Right atrium auricular region (tissue), 2 donors: Measurements from ENCODE around the gene PI16. TPM values are rescaled to one million over a fixed set of nuclear protein-coding genes. Genes with fewer than 3 reads are reported as not detected.

Source experiments
- DNase-seq: peaks from one replicate; pipeline ENCODE4 v3.0.0-alpha.2; 2019; ENCODE audit warnings: low spot score
- H3K27ac ChIP-seq, 2 donors: fragments of 200-600 bp; sonication (generic); 1 replicate in 1 of 2; 2 replicates in 1 of 2; pipeline ENCODE4 v1.5.1; 2016 to 2019
- H3K27me3 ChIP-seq, 2 donors: fragments of 200-600 bp; sonication (generic); one replicate each; pipeline versions ENCODE4 v1.5.1 to v1.6.0; 2017 to 2019
- H3K36me3 ChIP-seq: fragments of 200-600 bp; sonication (generic); one replicate; pipeline ENCODE4 v1.5.1; 2016
- H3K4me1 ChIP-seq, 2 donors: fragments of 200-600 bp; sonication (generic); one replicate each; pipeline versions ENCODE4 v1.5.1 to v1.6.0; 2017 to 2019
- H3K4me3 ChIP-seq, 2 donors: fragments of 200-600 bp; sonication (generic); 1 replicate in 1 of 2; 2 replicates in 1 of 2; pipeline ENCODE4 v1.5.1; 2017 to 2019; ENCODE audit warnings: mild to moderate bottlenecking in 1 of 2, moderate library complexity in 1 of 2
- H3K9me3 ChIP-seq, 2 donors: fragments of 200-600 bp; sonication (generic); one replicate each; pipeline ENCODE4 v1.5.1; 2019
- total RNA-seq, 2 donors: library from RNA; depleted of rRNA; stranded (reverse); fragments of >200 nt; gene quantifications; one replicate each; pipeline ENCODE4 v1.1.0, GENCODE V29; 2016
- TF ChIP-seq, protein P1 (sequence below), 2 donors: fragments of 200-600 bp; sonication (generic); IDR thresholded peaks; one replicate each; pipeline ENCODE4 v1.5.1; 2019; ENCODE audit warnings: antibody characterized with exemption in 2 of 2

PI16 gene
- total RNA-seq, 2 donors from 2014 or later = 14.2 to 48.5 TPM

- Histone ChIP-seq H3K36me3 (peaks cover 10% of the 10 kb centered on the region), H3K4me1 (peaks cover 0 to 20% of the 10 kb centered on the region in 2 donors), H3K4me3 (no peak overlapping the region), H3K27ac (no peak overlapping the region), H3K9me3 (no peaks in the 10 kb centered on the region), H3K27me3 (no peaks in the 10 kb centered on the region)
- TF ChIP-seq, protein P1, sequence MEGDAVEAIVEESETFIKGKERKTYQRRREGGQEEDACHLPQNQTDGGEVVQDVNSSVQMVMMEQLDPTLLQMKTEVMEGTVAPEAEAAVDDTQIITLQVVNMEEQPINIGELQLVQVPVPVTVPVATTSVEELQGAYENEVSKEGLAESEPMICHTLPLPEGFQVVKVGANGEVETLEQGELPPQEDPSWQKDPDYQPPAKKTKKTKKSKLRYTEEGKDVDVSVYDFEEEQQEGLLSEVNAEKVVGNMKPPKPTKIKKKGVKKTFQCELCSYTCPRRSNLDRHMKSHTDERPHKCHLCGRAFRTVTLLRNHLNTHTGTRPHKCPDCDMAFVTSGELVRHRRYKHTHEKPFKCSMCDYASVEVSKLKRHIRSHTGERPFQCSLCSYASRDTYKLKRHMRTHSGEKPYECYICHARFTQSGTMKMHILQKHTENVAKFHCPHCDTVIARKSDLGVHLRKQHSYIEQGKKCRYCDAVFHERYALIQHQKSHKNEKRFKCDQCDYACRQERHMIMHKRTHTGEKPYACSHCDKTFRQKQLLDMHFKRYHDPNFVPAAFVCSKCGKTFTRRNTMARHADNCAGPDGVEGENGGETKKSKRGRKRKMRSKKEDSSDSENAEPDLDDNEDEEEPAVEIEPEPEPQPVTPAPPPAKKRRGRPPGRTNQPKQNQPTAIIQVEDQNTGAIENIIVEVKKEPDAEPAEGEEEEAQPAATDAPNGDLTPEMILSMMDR (IDR thresholded peaks at IDR 0.05) = no peak
- no peak for DNase-seq
Observed at GRCh38 chr6:36929152-36929551, 25.4 kb upstream of the PI16 start.

DNA sequence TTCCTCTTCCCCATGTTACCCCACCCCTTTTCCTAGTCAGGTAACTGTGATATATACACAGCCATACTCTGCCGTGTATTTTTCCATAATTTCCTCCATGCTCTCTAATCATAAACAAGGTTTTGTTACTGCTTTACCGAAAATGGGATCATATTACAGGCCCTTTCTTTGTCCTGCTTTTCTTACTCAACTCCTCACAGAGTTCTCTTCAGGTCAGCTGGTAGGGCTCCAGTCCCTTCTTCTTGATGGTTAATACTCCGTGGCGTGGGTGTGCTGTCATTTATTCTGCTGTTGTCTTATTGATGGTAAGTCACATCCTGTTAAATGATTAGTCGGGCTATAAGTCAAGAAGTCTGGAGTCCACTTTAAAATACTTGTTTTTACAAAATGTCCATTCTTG, 24.9 kb upstream of the PI16 start:
- no peak overlapping the region for H3K27ac ChIP-seq
- peaks cover 6% of the 10 kb centered on the region for H3K36me3 ChIP-seq
- H3K27me3 ChIP-seq = no peaks in the 10 kb centered on the region
- peaks cover 0 to 20% of the 10 kb centered on the region in 2 donors for H3K4me1 ChIP-seq
- no peak for DNase-seq
- no peaks in the 10 kb centered on the region for H3K9me3 ChIP-seq
- TF ChIP-seq, protein P1 (IDR thresholded peaks at IDR 0.05) = no peak
- H3K4me3 ChIP-seq = no peak overlapping the region

DNA sequence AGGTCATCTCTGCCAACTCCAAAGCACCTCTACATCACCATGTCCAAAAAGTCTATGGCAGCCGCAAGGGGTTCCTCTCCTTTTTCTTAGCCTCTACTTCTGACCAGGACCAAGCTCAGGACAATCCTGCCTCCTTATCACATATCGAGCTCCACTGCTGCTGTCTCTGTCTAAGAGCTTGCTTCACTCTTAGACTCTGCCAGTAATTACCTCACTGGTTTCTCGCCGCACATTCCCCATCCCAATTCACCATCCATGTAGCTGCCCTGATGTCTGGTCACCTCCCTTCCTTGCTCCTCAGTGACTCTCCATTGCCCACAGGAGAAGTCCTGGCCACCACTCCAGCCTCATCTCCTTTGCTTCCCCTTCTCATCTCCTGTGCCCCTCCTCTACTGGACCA, 24.1 kb upstream of the PI16 start:
- no peak for DNase-seq
- Histone ChIP-seq H3K36me3 (no peaks in the 10 kb centered on the region), H3K9me3 (no peaks in the 10 kb centered on the region), H3K4me3 (no peak overlapping the region), H3K27me3 (no peaks in the 10 kb centered on the region), H3K4me1 (peaks cover 0 to 20% of the 10 kb centered on the region in 2 donors), H3K27ac (no peak overlapping the region)
- TF ChIP-seq, protein P1 (IDR thresholded peaks at IDR 0.05) = no peak

GRCh38 chr6:36933102-36933501, 21.4 kb upstream of the PI16 start:
- Histone ChIP-seq H3K27ac (no peak overlapping the region), H3K4me3 (no peak overlapping the region), H3K27me3 (no peaks in the 10 kb centered on the region), H3K9me3 (no peaks in the 10 kb centered on the region), H3K4me1 (peaks cover 0 to 11% of the 10 kb centered on the region in 2 donors), H3K36me3 (no peaks in the 10 kb centered on the region)
- TF ChIP-seq, protein P1 (IDR thresholded peaks at IDR 0.05) = no peak
- DNase-seq = no peak

GRCh38 chr6:36933519-36933918, 21.0 kb upstream of the PI16 start:
- DNase-seq = no peak
- Histone ChIP-seq H3K9me3 (no peaks in the 10 kb centered on the region), H3K4me1 (peaks cover 0 to 7% of the 10 kb centered on the region in 2 donors), H3K27me3 (no peaks in the 10 kb centered on the region), H3K4me3 (no peak overlapping the region), H3K27ac (no peak overlapping the region), H3K36me3 (no peaks in the 10 kb centered on the region)
- TF ChIP-seq, protein P1 (IDR thresholded peaks at IDR 0.05) = no peak

DNA sequence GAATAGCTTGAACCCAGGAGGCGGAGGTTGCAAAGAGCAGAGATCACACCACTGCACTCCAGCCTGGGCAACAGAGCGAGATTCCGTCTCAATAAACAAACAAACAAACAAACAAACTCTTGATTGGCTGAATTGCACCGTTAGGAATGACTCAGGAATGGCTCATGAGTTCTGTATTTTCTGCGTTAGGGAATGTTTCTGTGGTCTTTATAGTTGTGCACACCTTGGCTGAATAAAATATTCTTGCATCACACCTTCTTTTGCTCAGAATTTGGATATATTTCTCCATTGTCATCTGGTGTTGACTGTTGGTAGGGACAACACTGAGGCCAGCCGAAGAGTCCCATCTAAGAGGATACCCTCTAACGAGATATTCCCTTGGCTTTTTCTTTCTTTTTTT, 19.6 kb upstream of the PI16 start:
- TF ChIP-seq, protein P1 (IDR thresholded peaks at IDR 0.05) = no peak
- H3K27ac ChIP-seq = no peak overlapping the region
- no peaks in the 10 kb centered on the region for H3K36me3 ChIP-seq
- no peak overlapping the region for H3K4me3 ChIP-seq
- no peaks in the 10 kb centered on the region for H3K4me1 ChIP-seq
- H3K27me3 ChIP-seq = no peaks in the 10 kb centered on the region
- no peaks in the 10 kb centered on the region for H3K9me3 ChIP-seq
- no peak for DNase-seq
